HepG2 (cell line): Measurements from ENCODE around the gene APC2. TPM values are rescaled to one million over a fixed set of nuclear protein-coding genes. Genes with fewer than 3 reads are reported as not detected.

Experiments
- ATF7-NPFF ChIP-seq: sonication (generic); formaldehyde crosslinking; IDR thresholded peaks from 2 replicates; pipeline ENCODE4 v1.8.1; 2023; ENCODE audit warnings: mild to moderate bottlenecking, low read depth, missing genetic modification reagents, moderate library complexity
- CHD4 ChIP-seq: fragments of 200-600 bp; sonication (generic); IDR thresholded peaks from 2 replicates; pipeline ENCODE4 v1.7.0; 2017; ENCODE audit warnings: mild to moderate bottlenecking, low read length, borderline replicate concordance
- ISL2 ChIP-seq: sonication (generic); formaldehyde crosslinking; IDR thresholded peaks from 2 replicates; pipeline ENCODE4 v1.5.0; 2020; ENCODE audit warnings: missing genetic modification reagents
- NR3C1 ChIP-seq: sonication (generic); formaldehyde crosslinking; IDR thresholded peaks from 2 replicates; pipeline ENCODE4 v1.4.0; 2020; ENCODE audit warnings: missing genetic modification reagents
- RARA ChIP-seq: IDR thresholded peaks from 2 replicates; pipeline ENCODE4 v1.6.1; 2016; ENCODE audit warnings: missing genetic modification reagents, missing compliant biosample characterization
- RBM39 ChIP-seq: fragments of 200-400 bp; formaldehyde crosslinking; IDR thresholded peaks from one replicate; pipeline ENCODE4 v1.6.1; 2018; ENCODE audit warnings: antibody characterized with exemption, mild to moderate bottlenecking, low read depth, low read length; ENCODE audit not compliant: poor library complexity, severe bottlenecking
- SRSF9 ChIP-seq: fragments of 200-400 bp; formaldehyde crosslinking; IDR thresholded peaks from 2 replicates; pipeline ENCODE4 v1.6.1; 2018; ENCODE audit warnings: borderline replicate concordance, mild to moderate bottlenecking, low read depth, low read length; ENCODE audit not compliant: insufficient read depth, poor library complexity, severe bottlenecking
- THAP11 ChIP-seq: IDR thresholded peaks from 2 replicates; pipeline ENCODE4 v1.6.1; 2016; ENCODE audit warnings: missing biosample characterization, missing genetic modification reagents
- TP53 ChIP-seq: sonication (generic); formaldehyde crosslinking; conservative IDR thresholded peaks from 2 replicates; pipeline ENCODE4 v1.4.0; 2020; ENCODE audit warnings: missing genetic modification reagents
- ZFP1 ChIP-seq: IDR thresholded peaks from 2 replicates; pipeline ENCODE4 v1.6.1; 2016
- ZFP90 ChIP-seq: sonication (generic); formaldehyde crosslinking; IDR thresholded peaks from 2 replicates; pipeline ENCODE4 v1.8.0; 2022; ENCODE audit warnings: missing genetic modification reagents, mild to moderate bottlenecking, inconsistent platforms, borderline replicate concordance
- ZNF12 ChIP-seq: sonication (generic); formaldehyde crosslinking; IDR thresholded peaks from 2 replicates; pipeline ENCODE4 v1.5.0; 2020; ENCODE audit warnings: missing genetic modification reagents
- ZNF232 ChIP-seq: sonication (generic); formaldehyde crosslinking; IDR thresholded peaks from 2 replicates; pipeline ENCODE4 v1.4.0; 2020; ENCODE audit warnings: missing genetic modification reagents, borderline replicate concordance
- ZNF33A ChIP-seq: sonication (generic); formaldehyde crosslinking; IDR thresholded peaks from 2 replicates; pipeline ENCODE4 v1.5.1; 2020; ENCODE audit warnings: missing genetic modification reagents, mild to moderate bottlenecking, moderate library complexity, borderline replicate concordance
- ZNF546 ChIP-seq: sonication (generic); formaldehyde crosslinking; conservative IDR thresholded peaks from 2 replicates; pipeline ENCODE4 v1.8.1; 2023; ENCODE audit warnings: mild to moderate bottlenecking, missing genetic modification reagents
- ZNF552 ChIP-seq: sonication (generic); formaldehyde crosslinking; IDR thresholded peaks from 2 replicates; pipeline ENCODE4 v1.9.0; 2022; ENCODE audit warnings: missing genetic modification reagents, mild to moderate bottlenecking, borderline replicate concordance
- ZNF747 ChIP-seq: sonication (generic); formaldehyde crosslinking; IDR thresholded peaks from 2 replicates; pipeline ENCODE4 v1.8.1; 2023; ENCODE audit warnings: missing genetic modification reagents, mild to moderate bottlenecking, borderline replicate concordance
- ZNF75D ChIP-seq: sonication (generic); formaldehyde crosslinking; IDR thresholded peaks from 2 replicates; pipeline ENCODE4 v1.8.1; 2023; ENCODE audit warnings: missing genetic modification reagents, mild to moderate bottlenecking, borderline replicate concordance
- polyA plus RNA-seq, 8 experiments: library from polyadenylated mRNA; depleted of rRNA in 3 of 8; stranded (reverse) in 7 of 8; unstranded in 1 of 8; fragments of >200 nt; fragmentation: Illumina TruSeq in 4 of 8; extraction: Trizol in 4 of 8; gene quantifications; 2 replicates each; pipeline versions ENCODE4 v1.2.1 to v1.2.3, GENCODE V29; 2011 to 2016; ENCODE audit warnings: low read depth in 4 of 8, missing spikeins in 1 of 8, mixed read lengths in 1 of 8; ENCODE audit not compliant: insufficient read depth in 1 of 8
- total RNA-seq, 5 experiments: library from RNA; depleted of rRNA; stranded (reverse); fragments of >200 nt; fragmentation: Illumina TruSeq; extraction: Trizol; gene quantifications; 2 replicates each; pipeline ENCODE4 v1.2.3, GENCODE V29; 2016; ENCODE audit warnings: low read depth in 1 of 5
- TF ChIP-seq, protein P1 (sequence below): sonication (generic); formaldehyde crosslinking; IDR thresholded peaks from 2 replicates; pipeline ENCODE4 v1.4.0; 2020; ENCODE audit warnings: missing genetic modification reagents
- TF ChIP-seq, protein P2 (sequence below): sonication (generic); formaldehyde crosslinking; IDR thresholded peaks from 2 replicates; pipeline ENCODE4 v1.5.0; 2020; ENCODE audit warnings: mild to moderate bottlenecking, missing genetic modification reagents
- TF ChIP-seq, protein P3 (sequence below): IDR thresholded peaks from 2 replicates; pipeline ENCODE4 v1.6.1; 2016; ENCODE audit warnings: mild to moderate bottlenecking
- TF ChIP-seq, protein P4 (sequence below): sonication (generic); formaldehyde crosslinking; IDR thresholded peaks from 2 replicates; pipeline ENCODE4 v1.8.0; 2023; ENCODE audit warnings: mild to moderate bottlenecking, missing genetic modification reagents
- TF ChIP-seq, protein P5 (sequence below): sonication (generic); formaldehyde crosslinking; IDR thresholded peaks from 2 replicates; pipeline ENCODE4 v1.4.0; 2020; ENCODE audit warnings: mild to moderate bottlenecking, missing genetic modification reagents

Gene APC2
- total and polyA plus RNA-seq, 2 of the 13 experiments (the other 11 are each of a cell fraction or from before 2014, with no cell fraction given): 0.08 to 0.22 TPM

DNA sequence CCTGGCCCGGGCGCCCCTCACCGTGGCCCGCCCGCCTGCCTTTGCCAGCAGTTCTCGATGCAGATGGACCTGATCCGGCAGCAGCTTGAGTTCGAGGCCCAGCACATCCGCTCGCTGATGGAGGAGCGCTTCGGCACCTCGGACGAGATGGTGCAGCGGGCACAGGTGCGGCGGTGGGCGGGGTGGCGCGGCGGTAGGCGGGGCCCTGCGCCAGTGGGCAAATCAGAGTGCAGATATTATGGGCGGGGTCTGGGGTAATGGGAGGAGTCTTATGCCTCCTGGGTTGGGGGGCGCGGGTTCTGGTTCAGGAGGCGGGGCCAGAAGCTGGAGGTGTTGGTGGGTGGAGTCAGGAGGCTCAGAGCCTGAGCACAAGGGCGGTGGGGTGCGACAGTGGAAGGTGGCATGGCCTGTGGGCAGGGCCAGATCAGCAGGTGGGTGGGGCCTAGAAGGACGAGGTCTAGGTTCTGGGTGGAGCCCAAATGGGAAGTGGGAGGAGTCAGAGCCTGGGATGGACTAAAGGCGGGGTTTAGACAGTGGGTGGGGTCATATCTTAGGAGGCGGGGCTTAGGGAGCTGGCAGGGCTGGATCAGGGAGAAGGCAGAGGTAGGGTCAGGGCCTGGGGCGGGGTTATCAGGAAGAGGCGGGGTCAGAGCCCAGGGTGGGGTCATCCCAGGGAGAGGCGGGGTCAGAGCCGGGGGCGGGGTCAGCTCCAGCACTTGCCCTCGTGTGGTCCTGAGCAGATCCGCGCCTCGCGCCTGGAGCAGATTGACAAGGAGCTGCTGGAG lies 5.6 kb downstream of the APC2 start (continued):
- no peak for TF ChIP-seq ZFP90
- TF ChIP-seq ZFP1 (CRISPR knock-in tag): no peak
- TF ChIP-seq ZNF33A: no peak
- TF ChIP-seq, protein P1, sequence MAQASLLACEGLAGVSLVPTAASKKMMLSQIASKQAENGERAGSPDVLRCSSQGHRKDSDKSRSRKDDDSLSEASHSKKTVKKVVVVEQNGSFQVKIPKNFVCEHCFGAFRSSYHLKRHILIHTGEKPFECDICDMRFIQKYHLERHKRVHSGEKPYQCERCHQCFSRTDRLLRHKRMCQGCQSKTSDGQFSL (CRISPR knock-in tag): no peak
- no peak for TF ChIP-seq ZNF232 (CRISPR knock-in tag)
- TF ChIP-seq, protein P2, sequence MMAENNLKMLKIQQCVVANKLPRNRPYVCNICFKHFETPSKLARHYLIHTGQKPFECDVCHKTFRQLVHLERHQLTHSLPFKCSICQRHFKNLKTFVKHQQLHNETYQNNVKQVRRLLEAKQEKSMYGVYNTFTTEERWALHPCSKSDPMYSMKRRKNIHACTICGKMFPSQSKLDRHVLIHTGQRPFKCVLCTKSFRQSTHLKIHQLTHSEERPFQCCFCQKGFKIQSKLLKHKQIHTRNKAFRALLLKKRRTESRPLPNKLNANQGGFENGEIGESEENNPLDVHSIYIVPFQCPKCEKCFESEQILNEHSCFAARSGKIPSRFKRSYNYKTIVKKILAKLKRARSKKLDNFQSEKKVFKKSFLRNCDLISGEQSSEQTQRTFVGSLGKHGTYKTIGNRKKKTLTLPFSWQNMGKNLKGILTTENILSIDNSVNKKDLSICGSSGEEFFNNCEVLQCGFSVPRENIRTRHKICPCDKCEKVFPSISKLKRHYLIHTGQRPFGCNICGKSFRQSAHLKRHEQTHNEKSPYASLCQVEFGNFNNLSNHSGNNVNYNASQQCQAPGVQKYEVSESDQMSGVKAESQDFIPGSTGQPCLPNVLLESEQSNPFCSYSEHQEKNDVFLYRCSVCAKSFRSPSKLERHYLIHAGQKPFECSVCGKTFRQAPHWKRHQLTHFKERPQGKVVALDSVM (CRISPR knock-in tag): no peak
- TF ChIP-seq CHD4: no peak
- 0 out of 2 replicates have a peak, but pooled peaks have one; percentile 29 for TF ChIP-seq ZNF546 (CRISPR knock-in tag)
- TF ChIP-seq, protein P3, sequence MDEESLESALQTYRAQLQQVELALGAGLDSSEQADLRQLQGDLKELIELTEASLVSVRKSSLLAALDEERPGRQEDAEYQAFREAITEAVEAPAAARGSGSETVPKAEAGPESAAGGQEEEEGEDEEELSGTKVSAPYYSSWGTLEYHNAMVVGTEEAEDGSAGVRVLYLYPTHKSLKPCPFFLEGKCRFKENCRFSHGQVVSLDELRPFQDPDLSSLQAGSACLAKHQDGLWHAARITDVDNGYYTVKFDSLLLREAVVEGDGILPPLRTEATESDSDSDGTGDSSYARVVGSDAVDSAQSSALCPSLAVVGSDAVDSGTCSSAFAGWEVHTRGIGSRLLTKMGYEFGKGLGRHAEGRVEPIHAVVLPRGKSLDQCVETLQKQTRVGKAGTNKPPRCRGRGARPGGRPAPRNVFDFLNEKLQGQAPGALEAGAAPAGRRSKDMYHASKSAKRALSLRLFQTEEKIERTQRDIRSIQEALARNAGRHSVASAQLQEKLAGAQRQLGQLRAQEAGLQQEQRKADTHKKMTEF: no peak
- no peak for TF ChIP-seq RBM39
- no peak for TF ChIP-seq NR3C1
- TF ChIP-seq ZNF552 (CRISPR knock-in tag): no peak
- TF ChIP-seq RARA (CRISPR knock-in tag): no peak
- TF ChIP-seq, protein P4, sequence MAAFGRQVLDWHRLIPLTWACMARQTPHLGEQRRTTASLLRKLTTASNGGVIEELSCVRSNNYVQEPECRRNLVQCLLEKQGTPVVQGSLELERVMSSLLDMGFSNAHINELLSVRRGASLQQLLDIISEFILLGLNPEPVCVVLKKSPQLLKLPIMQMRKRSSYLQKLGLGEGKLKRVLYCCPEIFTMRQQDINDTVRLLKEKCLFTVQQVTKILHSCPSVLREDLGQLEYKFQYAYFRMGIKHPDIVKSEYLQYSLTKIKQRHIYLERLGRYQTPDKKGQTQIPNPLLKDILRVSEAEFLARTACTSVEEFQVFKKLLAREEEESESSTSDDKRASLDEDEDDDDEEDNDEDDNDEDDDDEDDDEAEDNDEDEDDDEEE (CRISPR knock-in tag): no peak
- no peak for TF ChIP-seq ZNF12 (CRISPR knock-in tag)
- no peak for TF ChIP-seq ATF7-NPFF (CRISPR knock-in tag)
- no peak for TF ChIP-seq THAP11 (CRISPR knock-in tag)
- TF ChIP-seq ZNF747 (CRISPR knock-in tag): no peak
- TF ChIP-seq SRSF9: no peak
- TF ChIP-seq, protein P5, sequence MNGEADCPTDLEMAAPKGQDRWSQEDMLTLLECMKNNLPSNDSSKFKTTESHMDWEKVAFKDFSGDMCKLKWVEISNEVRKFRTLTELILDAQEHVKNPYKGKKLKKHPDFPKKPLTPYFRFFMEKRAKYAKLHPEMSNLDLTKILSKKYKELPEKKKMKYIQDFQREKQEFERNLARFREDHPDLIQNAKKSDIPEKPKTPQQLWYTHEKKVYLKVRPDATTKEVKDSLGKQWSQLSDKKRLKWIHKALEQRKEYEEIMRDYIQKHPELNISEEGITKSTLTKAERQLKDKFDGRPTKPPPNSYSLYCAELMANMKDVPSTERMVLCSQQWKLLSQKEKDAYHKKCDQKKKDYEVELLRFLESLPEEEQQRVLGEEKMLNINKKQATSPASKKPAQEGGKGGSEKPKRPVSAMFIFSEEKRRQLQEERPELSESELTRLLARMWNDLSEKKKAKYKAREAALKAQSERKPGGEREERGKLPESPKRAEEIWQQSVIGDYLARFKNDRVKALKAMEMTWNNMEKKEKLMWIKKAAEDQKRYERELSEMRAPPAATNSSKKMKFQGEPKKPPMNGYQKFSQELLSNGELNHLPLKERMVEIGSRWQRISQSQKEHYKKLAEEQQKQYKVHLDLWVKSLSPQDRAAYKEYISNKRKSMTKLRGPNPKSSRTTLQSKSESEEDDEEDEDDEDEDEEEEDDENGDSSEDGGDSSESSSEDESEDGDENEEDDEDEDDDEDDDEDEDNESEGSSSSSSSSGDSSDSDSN (CRISPR knock-in tag): peak; percentile 21; the same call in 1 of the 2 replicates
- no peak for TF ChIP-seq ISL2 (CRISPR knock-in tag)
- TF ChIP-seq TP53: no peak
- no peak for TF ChIP-seq ZNF75D (CRISPR knock-in tag)
